Heart left ventricle (tissue), 13 donors: ENCODE measurements around the gene RPS25.

Experiments
- CTCF ChIP-seq, 12 donors: fragments of 200-600 bp; sonication (generic) in 4 of 12; IDR thresholded peaks; one replicate each; pipeline versions ENCODE4 v1.5.0 to v1.8.0; 2018 to 2022; ENCODE audit warnings: antibody characterized with exemption in 12 of 12, mild to moderate bottlenecking in 5 of 12
- POLR2A ChIP-seq, 2 donors: fragments of 450-650 bp; IDR thresholded peaks; one replicate each; pipeline ENCODE4 v1.6.1; 2017; ENCODE audit warnings: antibody characterized with exemption in 2 of 2, mild to moderate bottlenecking in 2 of 2, moderate library complexity in 2 of 2
- donor health status: ischemic (EF 13 %, LVEDD 7.1; RV severe dilation, severe dysfunction).
- donor health status: DM: no; HTN: yes; CAD: no.
- donor health status: DM: no; HTN: no; CAD: no.
- donor health status: ischemic (EF 25% LVEDD 6.9; RV normal size, moderate dysfunction).
- donor health status: ischemic (EF 25% LVEDD 5.7; RV mildly dilated, moderate dysfunction).
- donor health status: ischemic (EF 35%, LVEDD 5.7; RV mildly dilated, moderate dysfunction).
- donor health status: nonischemic (EF 11% LVEDD 7.7; RV severe dilation, severe dysfunction).
- donor health status: DM: yes; HTN: yes; CAD: no.
- donor health status: PGD.
- donor health status: ischemic (EF 29% LVEDD 5.4; RV normal size, mild dysfunction).
- donor health status: nonischemic (EF 23%, LVEDD 6.1; RV moderate dilation, normal function).

GRCh38 chr11:119046489-119046888 lies 28.3 kb upstream of the RPS25 start:
- TF ChIP-seq CTCF (IDR thresholded peaks at IDR 0.05) (no peak), POLR2A (IDR thresholded peaks at IDR 0.05) (no peak)
